PC-9 (cell line): ENCODE data around the gene CALM1. TPM values are rescaled to one million over a fixed set of nuclear protein-coding genes. Genes with fewer than 3 reads are reported as not detected.

Source experiments
- Bru-seq: library from RNA; stranded (reverse); fragments of 400-500 nt; gene quantifications from one replicate; lab custom pipeline; 2021; lab: Mats Ljungman, UMichigan
- BruChase-seq, 2 experiments: library from RNA; stranded (reverse); fragments of 400-500 nt; gene quantifications; one replicate each; lab custom pipeline; 2021; lab: Mats Ljungman, UMichigan
- BruUV-seq: library from RNA; stranded (reverse); fragments of 400-500 nt; replicated peaks from 2 replicates; lab custom pipeline; 2021; lab: Mats Ljungman, UMichigan
- CTCF ChIA-PET: fragments of 300-600 bp; sonication (Branson Sonifier 250); formaldehyde crosslinking; loops from one replicate; lab custom pipeline; 2022; ENCODE audit warnings: antibody characterized with exemption; lab: Charles Lee
- POLR2A ChIA-PET: fragments of 300-600 bp; sonication (Branson Sonifier 250); formaldehyde crosslinking; loops from one replicate; lab custom pipeline; 2022; ENCODE audit warnings: antibody characterized with exemption; ENCODE audit not compliant: unreplicated experiment; lab: Charles Lee
- DNase-seq, 2 experiments: peaks; one replicate each; pipeline versions ENCODE4 v3.0.0 to v3.0.0-alpha.2; 2015 to 2022; ENCODE audit warnings: mixed read lengths in 1 of 2
- H2AFZ ChIP-seq: fragments of 200-600 bp; sonication (generic); 2 replicates; pipeline ENCODE4 v1.8.1; 2017; ENCODE audit warnings: antibody characterized with exemption
- H3F3A ChIP-seq: fragments of 200-600 bp; sonication (generic); 2 replicates; pipeline ENCODE4 v1.8.1; 2017; ENCODE audit warnings: antibody characterized with exemption, mild to moderate bottlenecking, low read depth; ENCODE audit not compliant: insufficient read depth
- H3K27ac ChIP-seq: fragments of 200-600 bp; sonication (generic); 2 replicates; pipeline ENCODE4 v1.6.1; 2016; ENCODE audit warnings: mixed run types
- H3K27me3 ChIP-seq: fragments of 200-600 bp; sonication (generic); 2 replicates; pipeline ENCODE4 v1.6.1; 2016; ENCODE audit warnings: low read depth, mixed run types; ENCODE audit not compliant: insufficient read depth
- H3K36me3 ChIP-seq: fragments of 200-600 bp; sonication (generic); 2 replicates; pipeline ENCODE4 v1.6.1; 2016; ENCODE audit warnings: low read depth, mixed run types
- H3K4me1 ChIP-seq: fragments of 200-600 bp; sonication (generic); replicated peaks from 2 replicates; pipeline ENCODE4 v1.6.1; 2016; ENCODE audit warnings: mixed run types; ENCODE audit not compliant: insufficient read depth
- H3K4me2 ChIP-seq: fragments of 200-600 bp; sonication (generic); 2 replicates; pipeline ENCODE4 v1.6.1; 2017; ENCODE audit warnings: mixed run types
- H3K4me3 ChIP-seq: fragments of 200-600 bp; sonication (generic); 2 replicates; pipeline ENCODE4 v1.6.1; 2016; ENCODE audit warnings: mixed run types
- H3K79me2 ChIP-seq: fragments of 200-600 bp; sonication (generic); 2 replicates; pipeline ENCODE4 v1.6.1; 2017; ENCODE audit warnings: low read depth, mixed run types
- H3K9me2 ChIP-seq: fragments of 200-600 bp; sonication (generic); 2 replicates; pipeline ENCODE4 v1.8.1; 2017; ENCODE audit warnings: mild to moderate bottlenecking; ENCODE audit not compliant: insufficient read depth
- H3K9me3 ChIP-seq: fragments of 200-600 bp; sonication (generic); 2 replicates; pipeline ENCODE4 v1.8.1; 2016; ENCODE audit warnings: low read depth; ENCODE audit not compliant: insufficient read depth
- H4K20me1 ChIP-seq: fragments of 200-600 bp; sonication (generic); 2 replicates; pipeline ENCODE4 v1.8.1; 2017; ENCODE audit not compliant: insufficient read depth
- EZH2 ChIP-seq: fragments of 200-600 bp; sonication (generic); IDR thresholded peaks from 2 replicates; pipeline ENCODE4 v1.8.0; 2017; ENCODE audit warnings: antibody characterized with exemption, low read depth
- intact Hi-C: fragments of 100-400 bp; cut with micrococcal nuclease; formaldehyde crosslinking; loops from one replicate; pipeline ENCODE4 v1.10.0; 2022; ENCODE audit not compliant: unreplicated experiment
- long read RNA-seq: library from polyadenylated mRNA; stranded (forward); transcript quantifications from one replicate; pipeline ENCODE4 v2.0.0, GENCODE V29; 2022
- total RNA-seq: library from RNA; stranded (reverse); gene quantifications from 2 replicates; pipeline ENCODE4 v1.2.3, GENCODE V29; 2021
- TF ChIP-seq, protein P1 (sequence below): fragments of 200-600 bp; sonication (generic); conservative IDR thresholded peaks from 2 replicates; pipeline ENCODE4 v1.6.1; 2017; ENCODE audit warnings: mixed run types, antibody characterized with exemption, mild to moderate bottlenecking, moderate library complexity

CALM1 gene
- total RNA-seq: 103 and 122 TPM in 2 replicates
- percentile 79 among the genes with signal in this experiment for Bru-seq, nascent RNA
- percentile 84 among the genes with signal in this experiment for BruChase-seq, experiment 1, labeled RNA remaining after a 2-hour chase
- percentile 96 among the genes with signal in this experiment for BruChase-seq, experiment 2, labeled RNA remaining after a 6-hour chase
- long read RNA-seq, full-length matches to known transcripts: 505 of 516 reads
- long read RNA-seq, partial matches to known transcripts: 3 of 516 reads
- long read RNA-seq, other reads (novel, unspliced or antisense): 8 of 516 reads

DNA sequence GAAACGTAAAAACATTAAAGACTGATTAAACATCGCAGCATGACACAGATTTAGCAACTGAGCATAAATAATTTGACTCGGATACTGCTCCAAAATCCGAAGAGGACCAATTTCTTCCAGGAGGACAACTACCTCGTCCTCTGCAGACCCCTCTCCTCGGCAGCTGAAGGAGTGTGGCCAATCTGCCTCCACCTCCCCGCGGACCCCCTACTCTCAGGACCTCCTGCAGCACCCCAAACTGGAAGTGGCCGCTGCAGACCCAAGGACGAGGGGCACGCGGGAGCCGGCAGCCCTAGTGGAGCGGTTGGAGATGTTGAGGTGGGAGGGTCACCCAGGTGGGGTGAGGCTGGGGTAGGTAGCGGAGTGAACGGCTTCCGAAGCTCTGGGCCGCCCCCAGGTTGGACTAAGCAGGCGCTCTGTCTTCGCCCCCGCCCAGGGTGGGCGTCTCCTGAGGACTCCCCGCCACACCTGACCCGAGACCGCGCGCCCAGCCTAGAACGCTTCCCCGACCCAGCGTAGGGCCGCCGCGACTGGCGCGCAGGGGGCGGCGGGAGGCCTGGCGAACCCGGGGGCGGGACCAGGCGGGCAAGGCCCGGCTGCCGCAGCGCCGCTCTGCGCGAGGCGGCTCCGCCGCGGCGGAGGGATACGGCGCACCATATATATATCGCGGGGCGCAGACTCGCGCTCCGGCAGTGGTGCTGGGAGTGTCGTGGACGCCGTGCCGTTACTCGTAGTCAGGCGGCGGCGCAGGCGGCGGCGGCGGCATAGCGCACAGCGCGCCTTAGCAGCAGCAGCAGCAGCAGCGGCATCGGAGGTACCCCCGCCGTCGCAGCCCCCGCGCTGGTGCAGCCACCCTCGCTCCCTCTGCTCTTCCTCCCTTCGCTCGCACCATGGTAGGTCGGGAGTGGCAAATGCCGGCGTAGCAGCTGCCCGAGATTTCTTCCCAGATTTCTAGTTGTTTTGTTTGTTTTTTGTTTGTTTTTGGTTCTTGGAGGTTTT, at the start of gene CALM1:
CALM1 (plus strand) TSS at position 689 of the 999 bp plus-strand sequence; CDS start at position 891, 202 bp downstream.
- Histone ChIP-seq H3K27ac (no peak within 1 kb of the TSS), H3K9me2 (no peaks in the 10 kb centered on the region), H3K4me1 (peaks cover 16% of the 10 kb centered on the region), H3K36me3 (peaks cover 13% of the 10 kb centered on the region; the same call in 1 of the 2 replicates), H3K79me2 (peaks cover 32% of the 10 kb centered on the region), H3F3A (no peaks in the 10 kb centered on the region), H3K9me3 (no peaks in the 10 kb centered on the region), H3K27me3 (no peaks in the 10 kb centered on the region), H3K4me2 (peak within 1 kb of the TSS; percentile 96), H4K20me1 (peaks cover 15% of the 10 kb centered on the region; the same call in 1 of the 2 replicates), H2AFZ (peak within 1 kb of the TSS; percentile 95), H3K4me3 (peak within 1 kb of the TSS; percentile 86)
- ChIA-PET CTCF (interaction anchor here (0.7 kb wide), 1 partner anchor 107 kb away, joined by 4 read pairs; no protein-coding TSS in a partner anchor), POLR2A (no interaction called here)
- peak; percentile 54 to 74 for DNase-seq
- TSS peak; percentile 83 for BruUV-seq
- intact Hi-C loops: loop anchor here (1.0 to 10.0 kb wide), 3 partner anchors 13 to 228 kb away; partner anchors contain the start of gene NRDE2
- TF ChIP-seq, protein P1, sequence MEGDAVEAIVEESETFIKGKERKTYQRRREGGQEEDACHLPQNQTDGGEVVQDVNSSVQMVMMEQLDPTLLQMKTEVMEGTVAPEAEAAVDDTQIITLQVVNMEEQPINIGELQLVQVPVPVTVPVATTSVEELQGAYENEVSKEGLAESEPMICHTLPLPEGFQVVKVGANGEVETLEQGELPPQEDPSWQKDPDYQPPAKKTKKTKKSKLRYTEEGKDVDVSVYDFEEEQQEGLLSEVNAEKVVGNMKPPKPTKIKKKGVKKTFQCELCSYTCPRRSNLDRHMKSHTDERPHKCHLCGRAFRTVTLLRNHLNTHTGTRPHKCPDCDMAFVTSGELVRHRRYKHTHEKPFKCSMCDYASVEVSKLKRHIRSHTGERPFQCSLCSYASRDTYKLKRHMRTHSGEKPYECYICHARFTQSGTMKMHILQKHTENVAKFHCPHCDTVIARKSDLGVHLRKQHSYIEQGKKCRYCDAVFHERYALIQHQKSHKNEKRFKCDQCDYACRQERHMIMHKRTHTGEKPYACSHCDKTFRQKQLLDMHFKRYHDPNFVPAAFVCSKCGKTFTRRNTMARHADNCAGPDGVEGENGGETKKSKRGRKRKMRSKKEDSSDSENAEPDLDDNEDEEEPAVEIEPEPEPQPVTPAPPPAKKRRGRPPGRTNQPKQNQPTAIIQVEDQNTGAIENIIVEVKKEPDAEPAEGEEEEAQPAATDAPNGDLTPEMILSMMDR: no peak
- no peak for TF ChIP-seq EZH2

DNA sequence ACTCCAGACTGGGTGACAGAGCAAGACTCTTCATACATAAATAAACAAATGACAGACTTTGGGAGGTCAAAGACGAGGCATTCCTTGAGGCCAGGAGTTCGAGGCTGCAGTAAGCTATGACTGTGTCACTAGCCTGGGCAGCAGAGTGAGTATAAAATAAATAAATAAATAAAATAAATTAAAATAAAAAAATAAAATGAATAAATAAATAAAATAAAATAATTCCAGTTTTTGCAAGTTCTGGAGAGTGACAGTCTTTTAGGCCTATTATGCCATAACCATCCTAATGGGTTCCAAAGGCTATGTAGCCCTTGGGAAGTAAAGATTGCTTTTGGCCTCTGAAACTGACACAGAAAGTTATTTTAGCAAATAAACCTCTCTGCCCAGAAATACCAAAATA, 48.6 kb upstream of the CALM1 start:
- H4K20me1 ChIP-seq: no peaks in the 10 kb centered on the region
- no peaks in the 10 kb centered on the region for H3K27me3 ChIP-seq
- no peaks in the 10 kb centered on the region for H3K79me2 ChIP-seq
- H3K9me2 ChIP-seq: no peaks in the 10 kb centered on the region
- CTCF ChIA-PET: no interaction called here
- H3K4me1 ChIP-seq: no peaks in the 10 kb centered on the region
- H3K4me3 ChIP-seq: no peak overlapping the region
- no peaks in the 10 kb centered on the region for H3K9me3 ChIP-seq
- TF ChIP-seq, protein P1: no peak
- no peak overlapping the region for H3K27ac ChIP-seq
- intact Hi-C loops: no loop called here
- H3K4me2 ChIP-seq: no peak overlapping the region
- no peaks in the 10 kb centered on the region for H3K36me3 ChIP-seq
- no TSS peak for BruUV-seq
- DNase-seq: no peak
- H3F3A ChIP-seq: no peaks in the 10 kb centered on the region
- POLR2A ChIA-PET: no interaction called here
- no peak overlapping the region for H2AFZ ChIP-seq

DNA sequence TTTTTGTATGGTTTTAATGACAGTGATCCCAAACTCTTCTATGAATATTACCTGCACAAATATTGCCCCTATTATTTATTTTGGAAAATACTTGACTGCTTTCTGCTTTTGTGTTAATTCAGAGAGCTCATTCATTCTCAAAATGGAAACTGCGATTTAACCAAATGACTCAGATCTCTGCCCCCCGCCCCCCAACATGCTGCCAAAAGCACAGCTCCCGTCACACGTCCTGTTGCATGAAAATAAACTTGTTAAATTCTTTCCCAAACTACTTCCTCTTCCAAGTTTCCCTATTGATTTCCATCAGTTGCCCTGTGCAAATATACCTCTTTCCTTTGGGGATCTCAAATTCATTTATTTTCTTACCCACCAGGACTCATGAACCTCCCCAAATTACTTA, 47.1 kb upstream of the CALM1 start:
- H3K27ac ChIP-seq: no peak overlapping the region
- POLR2A ChIA-PET: no interaction called here
- no peak for DNase-seq
- H3K27me3 ChIP-seq: no peaks in the 10 kb centered on the region
- H3K36me3 ChIP-seq: no peaks in the 10 kb centered on the region
- intact Hi-C loops: no loop called here
- no peaks in the 10 kb centered on the region for H3K4me1 ChIP-seq
- H3F3A ChIP-seq: no peaks in the 10 kb centered on the region
- no peaks in the 10 kb centered on the region for H3K9me3 ChIP-seq
- H3K4me2 ChIP-seq: no peak overlapping the region
- H4K20me1 ChIP-seq: no peaks in the 10 kb centered on the region
- no TSS peak for BruUV-seq
- no peak overlapping the region for H3K4me3 ChIP-seq
- H3K79me2 ChIP-seq: no peaks in the 10 kb centered on the region
- TF ChIP-seq EZH2: no peak
- TF ChIP-seq, protein P1: no peak
- no peaks in the 10 kb centered on the region for H3K9me2 ChIP-seq
- H2AFZ ChIP-seq: no peak overlapping the region
- CTCF ChIA-PET: interaction anchor here (0.7 kb wide), 1 partner anchor 16 kb away, joined by 3 read pairs; no protein-coding TSS in a partner anchor
